Measurements from ENCODE around the gene ATP2B2.
A peak's percentile ranks its signal among the peaks of the same experiment; 100 is the strongest.

The ATP2B2 gene

DNA sequence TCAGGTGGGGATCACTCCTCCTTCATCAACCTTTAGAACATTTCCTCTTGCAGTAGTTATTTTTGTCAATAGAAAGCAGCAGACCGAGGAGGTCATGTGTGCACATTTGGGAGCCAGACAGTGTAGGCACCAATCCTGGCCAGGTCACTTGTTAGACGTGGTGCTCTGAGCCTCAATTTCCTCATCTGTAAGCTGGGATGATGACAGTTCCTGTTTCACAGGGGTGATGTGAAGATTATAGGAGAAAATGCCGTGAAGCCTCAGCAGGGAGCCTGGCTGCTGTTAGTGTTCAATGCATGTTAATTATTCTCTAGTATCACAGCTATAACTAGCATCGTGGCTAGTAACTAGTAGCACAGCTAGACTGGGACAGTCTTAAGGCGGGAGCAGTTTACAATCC lies 64.7 kb downstream of the ATP2B2 start:
- no peak for DNase-seq (ENCODE audit: low read depth)
- TF ChIP-seq, protein P1, sequence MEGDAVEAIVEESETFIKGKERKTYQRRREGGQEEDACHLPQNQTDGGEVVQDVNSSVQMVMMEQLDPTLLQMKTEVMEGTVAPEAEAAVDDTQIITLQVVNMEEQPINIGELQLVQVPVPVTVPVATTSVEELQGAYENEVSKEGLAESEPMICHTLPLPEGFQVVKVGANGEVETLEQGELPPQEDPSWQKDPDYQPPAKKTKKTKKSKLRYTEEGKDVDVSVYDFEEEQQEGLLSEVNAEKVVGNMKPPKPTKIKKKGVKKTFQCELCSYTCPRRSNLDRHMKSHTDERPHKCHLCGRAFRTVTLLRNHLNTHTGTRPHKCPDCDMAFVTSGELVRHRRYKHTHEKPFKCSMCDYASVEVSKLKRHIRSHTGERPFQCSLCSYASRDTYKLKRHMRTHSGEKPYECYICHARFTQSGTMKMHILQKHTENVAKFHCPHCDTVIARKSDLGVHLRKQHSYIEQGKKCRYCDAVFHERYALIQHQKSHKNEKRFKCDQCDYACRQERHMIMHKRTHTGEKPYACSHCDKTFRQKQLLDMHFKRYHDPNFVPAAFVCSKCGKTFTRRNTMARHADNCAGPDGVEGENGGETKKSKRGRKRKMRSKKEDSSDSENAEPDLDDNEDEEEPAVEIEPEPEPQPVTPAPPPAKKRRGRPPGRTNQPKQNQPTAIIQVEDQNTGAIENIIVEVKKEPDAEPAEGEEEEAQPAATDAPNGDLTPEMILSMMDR (IDR thresholded peaks at IDR 0.05; ENCODE audit: insufficient read depth, low read depth, low read length, missing control alignments), result no peak
- no peak overlapping the region for H3K4me3 ChIP-seq (ENCODE audit: low read length)

DNA sequence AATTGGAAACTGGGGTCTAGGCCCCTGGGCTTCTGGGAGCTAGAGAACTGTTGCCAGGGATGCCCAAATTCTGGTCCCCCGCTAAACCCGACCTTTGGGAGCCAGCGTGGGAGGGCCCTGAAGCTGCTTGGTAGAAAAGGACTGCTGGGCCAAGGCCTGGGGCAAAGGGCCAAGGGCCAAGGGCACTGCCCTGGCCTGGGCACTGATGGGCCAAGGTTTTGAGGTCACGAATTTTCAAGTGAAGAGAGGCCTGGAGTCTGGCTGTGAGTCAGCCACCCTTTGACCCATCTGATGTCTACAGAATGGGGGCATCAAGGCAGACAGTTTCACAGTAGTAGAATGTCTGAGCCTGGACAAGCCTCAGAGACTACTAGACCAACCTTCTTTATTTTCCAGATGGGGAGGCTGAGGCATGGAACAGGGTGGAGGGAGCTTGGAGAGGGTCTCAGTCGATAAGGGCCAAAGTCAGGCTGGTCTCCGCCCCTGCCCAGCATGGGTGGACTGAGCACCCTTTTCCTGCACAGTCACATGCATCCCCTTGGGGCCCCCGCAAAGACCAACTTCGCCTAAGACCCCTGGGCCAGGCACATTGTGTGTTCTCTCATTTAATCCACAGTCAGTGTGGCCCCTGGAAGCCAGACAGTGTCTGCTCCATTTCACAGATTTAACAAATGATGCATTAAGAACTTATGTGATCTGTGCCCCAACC lies 66.3 kb downstream of the ATP2B2 start:
- no peak overlapping the region for H3K4me3 ChIP-seq (ENCODE audit: low read length)
- DNase-seq (ENCODE audit: low read depth), result no peak
- TF ChIP-seq, protein P1 (IDR thresholded peaks at IDR 0.05; ENCODE audit: insufficient read depth, low read depth, low read length, missing control alignments), result no peak

DNA sequence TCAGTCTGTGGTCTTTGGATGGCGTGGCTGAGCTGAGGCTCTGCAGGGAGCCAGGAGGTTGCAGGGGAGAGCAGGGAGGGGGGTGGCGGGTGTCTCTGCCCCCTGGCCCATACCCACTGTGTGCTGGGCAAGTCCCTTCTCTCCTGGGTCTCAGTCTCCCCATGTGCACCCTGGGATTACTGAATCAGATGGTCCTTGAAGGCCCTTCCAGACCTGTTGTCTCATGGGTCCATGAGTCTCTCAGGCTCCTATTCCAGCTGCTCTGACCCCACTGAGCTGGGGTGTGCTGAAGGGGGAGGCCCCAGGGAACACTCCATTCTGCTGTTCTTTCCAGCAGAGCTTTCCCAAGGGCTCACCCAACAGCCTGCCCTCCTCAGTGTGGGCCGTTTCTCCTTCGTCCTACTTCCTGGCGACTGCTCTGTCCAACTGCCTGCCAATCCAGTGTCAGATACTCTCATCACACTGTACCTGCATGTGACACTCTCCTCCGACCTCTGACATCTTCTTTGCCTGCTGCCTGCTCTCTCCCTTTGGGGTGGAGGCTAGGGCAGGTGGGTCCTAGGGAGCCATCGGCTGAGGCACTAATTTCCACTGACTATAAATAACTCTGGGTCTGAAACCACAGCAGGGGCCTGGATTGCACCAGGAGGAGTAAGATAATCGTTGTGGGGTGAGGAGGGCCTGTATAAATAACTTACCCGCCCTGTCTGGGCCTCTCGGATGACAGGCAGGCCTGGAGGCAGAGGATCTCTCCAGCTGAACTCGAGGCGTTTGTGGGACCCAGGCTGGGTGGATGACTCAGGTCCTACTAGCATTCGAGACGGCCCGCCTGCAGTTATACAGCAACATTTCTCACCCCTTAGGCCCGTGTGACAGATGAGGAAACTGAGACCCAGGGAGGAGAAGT lies 67.1 kb downstream of the ATP2B2 start:
- peak; percentile 50 for DNase-seq (ENCODE audit: low read depth)
- TF ChIP-seq, protein P1 (IDR thresholded peaks at IDR 0.05; ENCODE audit: insufficient read depth, low read depth, low read length, missing control alignments), result no peak
- H3K4me3 ChIP-seq (ENCODE audit: low read length), result no peak overlapping the region

DNA sequence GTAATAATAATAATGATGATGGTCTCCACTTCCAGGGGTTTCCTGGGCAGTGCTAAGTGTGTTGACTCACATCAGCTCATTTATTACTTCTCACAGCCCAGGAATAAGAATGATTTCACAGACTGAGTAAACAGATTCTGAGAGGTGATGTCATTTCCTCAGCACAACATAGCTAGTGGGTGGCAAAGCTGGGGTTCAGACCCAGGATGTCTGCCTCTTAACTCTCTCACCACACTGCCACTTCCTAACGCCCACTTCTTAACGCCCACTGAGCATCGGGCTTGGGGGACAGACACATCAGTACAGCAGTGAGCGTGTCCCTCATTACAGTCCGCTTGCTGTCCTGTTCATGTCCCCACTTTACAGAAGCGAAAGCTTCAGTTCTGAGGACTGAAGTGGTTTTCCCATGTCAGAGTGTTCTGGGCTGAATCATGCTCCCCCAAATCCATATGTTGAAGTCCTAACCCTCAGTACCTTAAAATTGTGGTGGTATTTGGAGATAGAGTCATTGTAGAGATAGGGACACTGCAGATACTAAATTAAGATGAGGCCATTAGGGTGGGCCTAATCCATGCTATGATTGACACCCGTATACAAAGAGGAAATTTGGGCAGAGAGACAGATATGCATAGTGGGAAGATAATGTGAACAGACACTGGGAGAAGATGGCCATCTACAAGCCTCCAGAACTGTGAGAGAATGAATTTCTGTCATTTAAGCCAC lies 68.0 kb downstream of the ATP2B2 start:
- peak; percentile 71 for DNase-seq (ENCODE audit: low read depth)
- TF ChIP-seq, protein P1 (IDR thresholded peaks at IDR 0.05; ENCODE audit: insufficient read depth, low read depth, low read length, missing control alignments), result no peak
- no peak overlapping the region for H3K4me3 ChIP-seq (ENCODE audit: low read length)

DNA sequence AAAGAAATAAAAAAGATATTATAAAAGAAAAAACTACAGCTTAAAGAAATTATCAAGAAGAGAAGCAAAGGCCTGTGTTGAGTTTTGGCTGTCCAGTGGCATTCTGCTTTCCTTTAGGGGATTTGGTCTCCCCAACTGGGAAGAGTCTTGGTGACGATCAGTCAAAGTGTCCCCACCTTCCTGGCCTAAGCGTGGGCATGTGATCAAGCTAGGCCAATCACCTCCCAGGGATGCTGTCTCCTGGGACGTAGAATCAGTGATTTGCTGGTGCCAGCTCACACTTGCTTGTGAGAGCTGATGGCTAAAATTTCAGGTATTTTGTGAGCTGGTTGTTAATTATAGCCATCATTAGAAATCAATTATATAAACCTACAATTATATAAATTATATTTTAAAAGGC lies 69.5 kb downstream of the ATP2B2 start:
- H3K4me3 ChIP-seq (ENCODE audit: low read length), result no peak overlapping the region
- TF ChIP-seq, protein P1 (IDR thresholded peaks at IDR 0.05; ENCODE audit: insufficient read depth, low read depth, low read length, missing control alignments), result no peak
- no peak for DNase-seq (ENCODE audit: low read depth)

DNA sequence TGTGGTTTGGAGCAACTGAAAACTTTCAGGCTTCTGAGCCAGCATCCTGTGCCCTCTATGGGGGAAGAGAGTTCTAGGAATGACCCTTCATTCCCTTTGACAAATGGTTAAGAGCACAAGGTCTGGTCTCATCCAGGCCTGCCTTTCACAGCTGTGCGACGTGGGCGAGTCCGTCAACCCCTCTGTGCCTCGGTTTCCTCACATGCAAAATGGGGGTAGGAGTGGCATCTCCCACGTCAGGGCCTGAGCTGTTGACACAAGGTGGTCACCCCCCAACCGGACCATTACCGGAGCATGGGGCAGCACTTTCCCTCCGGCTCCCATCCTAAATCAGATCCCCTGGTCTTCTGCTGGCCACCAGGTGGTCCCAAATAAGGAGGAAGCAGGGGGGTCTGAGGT lies 70.4 kb downstream of the ATP2B2 start:
- no peak overlapping the region for H3K4me3 ChIP-seq (ENCODE audit: low read length)
- TF ChIP-seq, protein P1 (IDR thresholded peaks at IDR 0.05; ENCODE audit: insufficient read depth, low read depth, low read length, missing control alignments), result no peak
- DNase-seq (ENCODE audit: low read depth), result no peak

Data from epithelial cell of esophagus (primary cell).